ENCODE measurements around the gene OR5A2.

OR5A2 gene

GRCh38 chr11:59415111-59415510 is 11.1 kb downstream of the OR5A2 start:
- Histone ChIP-seq H3K27ac (ENCODE audit: low read depth, low read length) (no peak overlapping the region), H3K9me2 (replicated peaks; ENCODE audit: control insufficient read depth, low read length) (no peaks in the 10 kb centered on the region), H3K36me3 (ENCODE audit: control insufficient read depth, low read length) (no peaks in the 10 kb centered on the region), H3K4me3 (ENCODE audit: low read length) (no peak overlapping the region), H3F3A (ENCODE audit: control insufficient read depth, insufficient read depth) (no peaks in the 10 kb centered on the region), H3K79me2 (ENCODE audit: control insufficient read depth, low read length) (no peaks in the 10 kb centered on the region), H3K4me1 (ENCODE audit: control insufficient read depth, low read length) (peaks cover 5% of the 10 kb centered on the region; the same call in 1 of the 2 replicates), H4K20me1 (ENCODE audit: control insufficient read depth, insufficient read depth, low read depth, low read length) (no peaks in the 10 kb centered on the region), H3K4me2 (ENCODE audit: low read length) (no peak overlapping the region), H3K27me3 (ENCODE audit: control insufficient read depth, low read length) (peaks cover 13% of the 10 kb centered on the region; the same call in 1 of the 2 replicates), H3K9me3 (ENCODE audit: control insufficient read depth, insufficient read depth, low read length) (peaks cover 3% of the 10 kb centered on the region; the same call in 1 of the 2 replicates)
- TF ChIP-seq EZH2phosphoT487 (IDR thresholded peaks at IDR 0.05; ENCODE audit: borderline replicate concordance, low read length) (no peak), CTCF (IDR thresholded peaks at IDR 0.05; ENCODE audit: low read depth, low read length, poor library complexity, severe bottlenecking) (no peak)

DNA sequence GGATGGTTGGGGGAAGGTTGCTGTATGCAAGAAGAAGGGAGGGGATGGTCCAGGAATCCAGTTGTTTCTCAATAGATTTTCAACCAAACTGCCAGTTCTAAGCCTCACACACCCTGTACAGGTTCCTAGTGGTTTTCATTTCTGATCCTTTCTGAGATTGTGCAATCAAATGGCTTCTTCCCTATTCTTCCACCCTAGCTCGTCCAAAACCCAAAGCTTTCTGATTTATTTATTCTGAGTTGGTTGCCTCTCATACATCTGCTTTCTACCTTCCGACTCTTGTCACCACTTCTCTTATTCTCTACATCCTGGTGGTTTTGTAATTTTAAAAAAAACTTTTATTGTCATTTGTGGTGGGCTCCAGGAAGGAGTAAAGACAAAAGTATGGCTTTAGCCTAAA is 12.6 kb downstream of the OR5A2 start:
- H4K20me1 ChIP-seq (ENCODE audit: control insufficient read depth, insufficient read depth, low read depth, low read length): no peaks in the 10 kb centered on the region
- no peaks in the 10 kb centered on the region for H3K79me2 ChIP-seq (ENCODE audit: control insufficient read depth, low read length)
- H3K4me1 ChIP-seq (ENCODE audit: control insufficient read depth, low read length): peaks cover 5% of the 10 kb centered on the region; the same call in 1 of the 2 replicates
- H3K27ac ChIP-seq (ENCODE audit: low read depth, low read length): no peak overlapping the region
- H3K9me2 ChIP-seq (replicated peaks; ENCODE audit: control insufficient read depth, low read length): no peaks in the 10 kb centered on the region
- TF ChIP-seq CTCF (IDR thresholded peaks at IDR 0.05; ENCODE audit: low read depth, low read length, poor library complexity, severe bottlenecking): no peak
- TF ChIP-seq EZH2phosphoT487 (IDR thresholded peaks at IDR 0.05; ENCODE audit: borderline replicate concordance, low read length): no peak
- H3K4me2 ChIP-seq (ENCODE audit: low read length): no peak overlapping the region
- peaks cover 13% of the 10 kb centered on the region; the same call in 1 of the 2 replicates for H3K27me3 ChIP-seq (ENCODE audit: control insufficient read depth, low read length)
- H3F3A ChIP-seq (ENCODE audit: control insufficient read depth, insufficient read depth): no peaks in the 10 kb centered on the region
- peaks cover 7% of the 10 kb centered on the region; the same call in 1 of the 2 replicates for H3K9me3 ChIP-seq (ENCODE audit: control insufficient read depth, insufficient read depth, low read length)
- no peaks in the 10 kb centered on the region for H3K36me3 ChIP-seq (ENCODE audit: control insufficient read depth, low read length)
- no peak overlapping the region for H3K4me3 ChIP-seq (ENCODE audit: low read length)

- H3K9me3 ChIP-seq (ENCODE audit: control insufficient read depth, insufficient read depth, low read length): peaks cover 9% of the 10 kb centered on the region; the same call in 1 of the 2 replicates
- no peak overlapping the region for H3K4me2 ChIP-seq (ENCODE audit: low read length)
- H4K20me1 ChIP-seq (ENCODE audit: control insufficient read depth, insufficient read depth, low read depth, low read length): no peaks in the 10 kb centered on the region
- H3K4me1 ChIP-seq (ENCODE audit: control insufficient read depth, low read length): no peaks in the 10 kb centered on the region
- no peak overlapping the region for H3K27ac ChIP-seq (ENCODE audit: low read depth, low read length)
- TF ChIP-seq CTCF (IDR thresholded peaks at IDR 0.05; ENCODE audit: low read depth, low read length, poor library complexity, severe bottlenecking) (no peak), EZH2phosphoT487 (IDR thresholded peaks at IDR 0.05; ENCODE audit: borderline replicate concordance, low read length) (no peak)
- no peaks in the 10 kb centered on the region for H3K27me3 ChIP-seq (ENCODE audit: control insufficient read depth, low read length)
- H3K4me3 ChIP-seq (ENCODE audit: low read length): no peak overlapping the region
- H3K9me2 ChIP-seq (replicated peaks; ENCODE audit: control insufficient read depth, low read length): no peaks in the 10 kb centered on the region
- no peaks in the 10 kb centered on the region for H3K36me3 ChIP-seq (ENCODE audit: control insufficient read depth, low read length)
- no peaks in the 10 kb centered on the region for H3K79me2 ChIP-seq (ENCODE audit: control insufficient read depth, low read length)
- H3F3A ChIP-seq (ENCODE audit: control insufficient read depth, insufficient read depth): no peaks in the 10 kb centered on the region
Observed at GRCh38 chr11:59403546-59403945, 22.7 kb downstream of the OR5A2 start.

All from DOHH2 (cell line).